22Rv1 (cell line): Measurements from ENCODE around the gene RFPL3.

Experiments used
- ZFX ChIP-seq: fragments of 450-650 bp; IDR thresholded peaks from 2 replicates; pipeline ENCODE4 v1.6.1; 2017; ENCODE audit warnings: antibody characterized with exemption, borderline replicate concordance
- TF ChIP-seq, protein P1 (sequence below): fragments of 450-650 bp; IDR thresholded peaks from 2 replicates; pipeline ENCODE4 v1.5.1; 2017; ENCODE audit warnings: mild to moderate bottlenecking

DNA sequence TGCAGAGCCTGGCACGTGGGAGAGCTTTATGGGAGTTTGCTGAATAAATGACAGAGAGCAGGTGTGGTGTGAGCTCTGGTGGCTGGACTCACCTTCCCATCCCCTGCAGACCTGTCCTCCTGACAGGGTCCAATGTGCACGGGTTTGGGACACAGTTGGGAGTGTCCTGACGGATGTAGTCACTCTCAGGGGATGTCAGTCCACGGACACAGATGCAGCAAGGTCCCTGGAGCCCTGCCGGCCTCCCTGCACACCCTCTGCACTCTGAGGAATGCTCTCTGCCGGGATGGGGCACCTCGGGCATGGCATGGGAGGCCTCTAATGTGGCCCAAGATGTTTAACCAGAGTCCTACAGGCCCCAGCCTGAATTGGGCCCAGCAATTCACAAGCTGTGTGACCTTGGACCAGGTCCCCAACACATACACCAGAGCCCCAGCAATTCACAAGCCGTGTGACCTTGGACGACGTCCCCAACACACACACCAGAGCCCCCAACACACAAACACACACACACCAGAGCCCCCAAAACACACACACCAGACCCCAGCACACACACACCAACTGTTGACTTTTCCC, 30.0 kb upstream of the RFPL3 start:
- TF ChIP-seq, protein P1, sequence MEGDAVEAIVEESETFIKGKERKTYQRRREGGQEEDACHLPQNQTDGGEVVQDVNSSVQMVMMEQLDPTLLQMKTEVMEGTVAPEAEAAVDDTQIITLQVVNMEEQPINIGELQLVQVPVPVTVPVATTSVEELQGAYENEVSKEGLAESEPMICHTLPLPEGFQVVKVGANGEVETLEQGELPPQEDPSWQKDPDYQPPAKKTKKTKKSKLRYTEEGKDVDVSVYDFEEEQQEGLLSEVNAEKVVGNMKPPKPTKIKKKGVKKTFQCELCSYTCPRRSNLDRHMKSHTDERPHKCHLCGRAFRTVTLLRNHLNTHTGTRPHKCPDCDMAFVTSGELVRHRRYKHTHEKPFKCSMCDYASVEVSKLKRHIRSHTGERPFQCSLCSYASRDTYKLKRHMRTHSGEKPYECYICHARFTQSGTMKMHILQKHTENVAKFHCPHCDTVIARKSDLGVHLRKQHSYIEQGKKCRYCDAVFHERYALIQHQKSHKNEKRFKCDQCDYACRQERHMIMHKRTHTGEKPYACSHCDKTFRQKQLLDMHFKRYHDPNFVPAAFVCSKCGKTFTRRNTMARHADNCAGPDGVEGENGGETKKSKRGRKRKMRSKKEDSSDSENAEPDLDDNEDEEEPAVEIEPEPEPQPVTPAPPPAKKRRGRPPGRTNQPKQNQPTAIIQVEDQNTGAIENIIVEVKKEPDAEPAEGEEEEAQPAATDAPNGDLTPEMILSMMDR, result no peak
- no peak for TF ChIP-seq ZFX
